Measurements from ENCODE around the gene SSH2. TPM values are rescaled to one million over a fixed set of nuclear protein-coding genes. Genes with fewer than 3 reads are reported as not detected.
"Not testable (repeated sequence)": the region's sequence is repeated elsewhere in the genome, so short reads cannot be mapped to it uniquely, and the experiment has no call there.

Gene SSH2
- total and polyA plus RNA-seq, 9 of the 15 experiments (the other 6 are each of a cell fraction or from before 2014, with no cell fraction given), result 3.9 to 16.1 (median 10.2) TPM

DNA sequence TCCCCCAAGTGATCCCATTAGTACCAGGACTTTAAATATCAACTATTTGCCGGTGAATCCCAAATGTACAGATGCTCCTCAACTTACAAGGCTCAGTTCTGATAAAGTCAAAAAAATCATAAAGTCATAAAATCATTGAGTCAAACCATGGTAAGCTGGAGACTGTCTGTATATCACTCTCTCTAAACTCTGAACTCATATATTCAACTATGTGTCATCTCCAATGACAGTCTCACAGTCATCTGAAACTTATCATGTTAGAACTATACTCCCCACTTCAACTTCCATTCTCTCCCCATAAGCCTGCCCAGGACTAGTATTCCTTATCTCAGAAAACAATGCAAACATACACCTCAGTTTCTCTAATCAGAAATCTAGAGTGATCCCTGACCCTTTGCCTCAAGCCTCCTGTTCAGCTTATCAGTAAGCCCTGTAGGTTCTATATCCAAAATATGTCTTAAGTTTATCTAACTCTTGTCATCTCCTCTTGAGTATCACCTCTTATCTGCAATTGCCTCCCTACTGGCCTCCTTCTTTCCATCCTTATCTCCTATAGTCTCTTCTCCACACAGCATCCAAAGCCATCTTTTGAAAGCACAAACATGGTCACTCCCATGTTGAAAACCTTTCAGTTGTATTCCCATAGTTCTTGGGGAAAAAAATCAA is 55.0 kb downstream of the SSH2 start (continued):
- TF ChIP-seq, protein P1, sequence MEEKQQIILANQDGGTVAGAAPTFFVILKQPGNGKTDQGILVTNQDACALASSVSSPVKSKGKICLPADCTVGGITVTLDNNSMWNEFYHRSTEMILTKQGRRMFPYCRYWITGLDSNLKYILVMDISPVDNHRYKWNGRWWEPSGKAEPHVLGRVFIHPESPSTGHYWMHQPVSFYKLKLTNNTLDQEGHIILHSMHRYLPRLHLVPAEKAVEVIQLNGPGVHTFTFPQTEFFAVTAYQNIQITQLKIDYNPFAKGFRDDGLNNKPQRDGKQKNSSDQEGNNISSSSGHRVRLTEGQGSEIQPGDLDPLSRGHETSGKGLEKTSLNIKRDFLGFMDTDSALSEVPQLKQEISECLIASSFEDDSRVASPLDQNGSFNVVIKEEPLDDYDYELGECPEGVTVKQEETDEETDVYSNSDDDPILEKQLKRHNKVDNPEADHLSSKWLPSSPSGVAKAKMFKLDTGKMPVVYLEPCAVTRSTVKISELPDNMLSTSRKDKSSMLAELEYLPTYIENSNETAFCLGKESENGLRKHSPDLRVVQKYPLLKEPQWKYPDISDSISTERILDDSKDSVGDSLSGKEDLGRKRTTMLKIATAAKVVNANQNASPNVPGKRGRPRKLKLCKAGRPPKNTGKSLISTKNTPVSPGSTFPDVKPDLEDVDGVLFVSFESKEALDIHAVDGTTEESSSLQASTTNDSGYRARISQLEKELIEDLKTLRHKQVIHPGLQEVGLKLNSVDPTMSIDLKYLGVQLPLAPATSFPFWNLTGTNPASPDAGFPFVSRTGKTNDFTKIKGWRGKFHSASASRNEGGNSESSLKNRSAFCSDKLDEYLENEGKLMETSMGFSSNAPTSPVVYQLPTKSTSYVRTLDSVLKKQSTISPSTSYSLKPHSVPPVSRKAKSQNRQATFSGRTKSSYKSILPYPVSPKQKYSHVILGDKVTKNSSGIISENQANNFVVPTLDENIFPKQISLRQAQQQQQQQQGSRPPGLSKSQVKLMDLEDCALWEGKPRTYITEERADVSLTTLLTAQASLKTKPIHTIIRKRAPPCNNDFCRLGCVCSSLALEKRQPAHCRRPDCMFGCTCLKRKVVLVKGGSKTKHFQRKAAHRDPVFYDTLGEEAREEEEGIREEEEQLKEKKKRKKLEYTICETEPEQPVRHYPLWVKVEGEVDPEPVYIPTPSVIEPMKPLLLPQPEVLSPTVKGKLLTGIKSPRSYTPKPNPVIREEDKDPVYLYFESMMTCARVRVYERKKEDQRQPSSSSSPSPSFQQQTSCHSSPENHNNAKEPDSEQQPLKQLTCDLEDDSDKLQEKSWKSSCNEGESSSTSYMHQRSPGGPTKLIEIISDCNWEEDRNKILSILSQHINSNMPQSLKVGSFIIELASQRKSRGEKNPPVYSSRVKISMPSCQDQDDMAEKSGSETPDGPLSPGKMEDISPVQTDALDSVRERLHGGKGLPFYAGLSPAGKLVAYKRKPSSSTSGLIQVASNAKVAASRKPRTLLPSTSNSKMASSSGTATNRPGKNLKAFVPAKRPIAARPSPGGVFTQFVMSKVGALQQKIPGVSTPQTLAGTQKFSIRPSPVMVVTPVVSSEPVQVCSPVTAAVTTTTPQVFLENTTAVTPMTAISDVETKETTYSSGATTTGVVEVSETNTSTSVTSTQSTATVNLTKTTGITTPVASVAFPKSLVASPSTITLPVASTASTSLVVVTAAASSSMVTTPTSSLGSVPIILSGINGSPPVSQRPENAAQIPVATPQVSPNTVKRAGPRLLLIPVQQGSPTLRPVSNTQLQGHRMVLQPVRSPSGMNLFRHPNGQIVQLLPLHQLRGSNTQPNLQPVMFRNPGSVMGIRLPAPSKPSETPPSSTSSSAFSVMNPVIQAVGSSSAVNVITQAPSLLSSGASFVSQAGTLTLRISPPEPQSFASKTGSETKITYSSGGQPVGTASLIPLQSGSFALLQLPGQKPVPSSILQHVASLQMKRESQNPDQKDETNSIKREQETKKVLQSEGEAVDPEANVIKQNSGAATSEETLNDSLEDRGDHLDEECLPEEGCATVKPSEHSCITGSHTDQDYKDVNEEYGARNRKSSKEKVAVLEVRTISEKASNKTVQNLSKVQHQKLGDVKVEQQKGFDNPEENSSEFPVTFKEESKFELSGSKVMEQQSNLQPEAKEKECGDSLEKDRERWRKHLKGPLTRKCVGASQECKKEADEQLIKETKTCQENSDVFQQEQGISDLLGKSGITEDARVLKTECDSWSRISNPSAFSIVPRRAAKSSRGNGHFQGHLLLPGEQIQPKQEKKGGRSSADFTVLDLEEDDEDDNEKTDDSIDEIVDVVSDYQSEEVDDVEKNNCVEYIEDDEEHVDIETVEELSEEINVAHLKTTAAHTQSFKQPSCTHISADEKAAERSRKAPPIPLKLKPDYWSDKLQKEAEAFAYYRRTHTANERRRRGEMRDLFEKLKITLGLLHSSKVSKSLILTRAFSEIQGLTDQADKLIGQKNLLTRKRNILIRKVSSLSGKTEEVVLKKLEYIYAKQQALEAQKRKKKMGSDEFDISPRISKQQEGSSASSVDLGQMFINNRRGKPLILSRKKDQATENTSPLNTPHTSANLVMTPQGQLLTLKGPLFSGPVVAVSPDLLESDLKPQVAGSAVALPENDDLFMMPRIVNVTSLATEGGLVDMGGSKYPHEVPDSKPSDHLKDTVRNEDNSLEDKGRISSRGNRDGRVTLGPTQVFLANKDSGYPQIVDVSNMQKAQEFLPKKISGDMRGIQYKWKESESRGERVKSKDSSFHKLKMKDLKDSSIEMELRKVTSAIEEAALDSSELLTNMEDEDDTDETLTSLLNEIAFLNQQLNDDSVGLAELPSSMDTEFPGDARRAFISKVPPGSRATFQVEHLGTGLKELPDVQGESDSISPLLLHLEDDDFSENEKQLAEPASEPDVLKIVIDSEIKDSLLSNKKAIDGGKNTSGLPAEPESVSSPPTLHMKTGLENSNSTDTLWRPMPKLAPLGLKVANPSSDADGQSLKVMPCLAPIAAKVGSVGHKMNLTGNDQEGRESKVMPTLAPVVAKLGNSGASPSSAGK (IDR thresholded peaks at IDR 0.05), result no peak
- TF ChIP-seq KDM5B (IDR thresholded peaks at IDR 0.05; ENCODE audit: insufficient replicate concordance, low read depth, low read length) (no peak), SOX6 (IDR thresholded peaks at IDR 0.05) (peak; percentile 95), KDM1A (IDR thresholded peaks at IDR 0.05) (peak; percentile 81), SIX5 (IDR thresholded peaks at IDR 0.05; ENCODE audit: borderline replicate concordance in 1 of 2, insufficient read depth in 1 of 2, low read depth in 1 of 2, low read length in 2 of 2) (no peak), MEF2A (IDR thresholded peaks at IDR 0.05; ENCODE audit: control insufficient read depth, low read depth, low read length) (no peak)

DNA sequence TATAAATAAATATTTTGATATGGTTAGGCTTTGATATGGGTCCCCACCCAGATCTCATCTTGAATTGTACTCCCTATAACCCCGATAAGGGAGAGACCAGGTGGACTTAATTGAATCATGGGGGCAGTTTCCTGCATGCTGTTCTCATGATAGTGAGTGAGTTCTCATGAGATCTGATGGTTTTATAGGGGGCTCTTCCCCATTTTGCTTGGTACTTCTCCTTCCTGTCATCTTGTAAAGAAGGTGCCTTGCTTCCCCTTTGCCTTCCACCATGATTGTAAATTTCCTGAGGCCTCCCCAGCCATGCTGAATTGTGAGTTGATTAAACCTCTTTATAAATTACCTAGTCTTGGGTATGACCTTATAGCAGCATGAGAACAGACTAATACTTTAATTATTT is 55.7 kb downstream of the SSH2 start:
- POLR2A ChIA-PET; H3K36me3 ChIP-seq (ENCODE audit: control insufficient read depth, insufficient read depth, low read length); H3K4me3 ChIP-seq; H3K4me2 ChIP-seq (ENCODE audit: insufficient read depth, low read length); H3K9ac ChIP-seq (ENCODE audit: insufficient read depth in 1 of 2, low read depth in 2 of 2, low read length in 2 of 2); H3K4me1 ChIP-seq (replicated peaks in 1 of 2; ENCODE audit: control insufficient read depth in 2 of 2, insufficient read depth in 2 of 2, low read length in 2 of 2); H2AFZ ChIP-seq (ENCODE audit: low read depth, low read length); H3K79me2 ChIP-seq (ENCODE audit: control insufficient read depth, insufficient read depth, low read length); intact Hi-C loops (cut with micrococcal nuclease); DNase-seq (ENCODE audit: extremely low read depth in 1 of 4, low spot score in 3 of 4); FAIRE-seq; H3K27me3 ChIP-seq (ENCODE audit: control insufficient read depth in 2 of 2, insufficient read depth in 2 of 2, low read length in 2 of 2); H3K9me1 ChIP-seq (ENCODE audit: control insufficient read depth, insufficient read depth, low read length); CTCF ChIA-PET (ENCODE audit: low intra/inter-chr PET ratio); in situ Hi-C loops (cut with MboI); H3K9me3 ChIP-seq (replicated peaks; ENCODE audit: control insufficient read depth, insufficient read depth, low read depth, low read length); H4K20me1 ChIP-seq (replicated peaks; ENCODE audit: control insufficient read depth, insufficient read depth, low read length); BruUV-seq (replicated peaks); H3K27ac ChIP-seq (ENCODE audit: extremely low read depth, low read depth, low read length); ATAC-seq: not testable (repeated sequence)
- 15% methylated on average over 1 of the region's 1 CpG for WGBS (ENCODE audit: insufficient coverage, low coverage, missing lambda C conversion rate)
